Endodermal cell (in vitro differentiated cells): ENCODE data around the gene SERPINA12. TPM values are rescaled to one million over a fixed set of nuclear protein-coding genes. Genes with fewer than 3 reads are reported as not detected.

Source experiments
- DNase-seq: peaks from one replicate; pipeline ENCODE4 v3.0.0-alpha.2; 2017
- H3K27ac ChIP-seq: 2 replicates; pipeline ENCODE4 v1.5.1; 2013; ENCODE audit warnings: mild to moderate bottlenecking, low read depth, low read length, moderate library complexity
- H3K27me3 ChIP-seq: 2 replicates; pipeline ENCODE4 v1.6.1; 2013; ENCODE audit warnings: mild to moderate bottlenecking, low read length, moderate library complexity; ENCODE audit not compliant: insufficient read depth, control insufficient read depth, poor library complexity, severe bottlenecking
- H3K36me3 ChIP-seq: 2 replicates; pipeline ENCODE4 v1.7.0; 2013; ENCODE audit warnings: mild to moderate bottlenecking, low read length, moderate library complexity; ENCODE audit not compliant: control insufficient read depth, insufficient read depth
- H3K4me1 ChIP-seq: one replicate; pipeline ENCODE4 v1.7.0; 2013; ENCODE audit warnings: low read length; ENCODE audit not compliant: control insufficient read depth, insufficient read depth
- H3K4me3 ChIP-seq: 2 replicates; pipeline ENCODE4 v1.5.1; 2013; ENCODE audit warnings: mild to moderate bottlenecking, low read length, moderate library complexity
- H3K9ac ChIP-seq: 2 replicates; pipeline ENCODE4 v1.6.1; 2013; ENCODE audit warnings: mild to moderate bottlenecking, low read length, moderate library complexity; ENCODE audit not compliant: poor library complexity, severe bottlenecking; ENCODE audit errors: extremely low read depth
- H3K9me3 ChIP-seq: 2 replicates; pipeline ENCODE4 v1.6.1; 2013; ENCODE audit warnings: mild to moderate bottlenecking, low read length, moderate library complexity; ENCODE audit not compliant: control insufficient read depth
- H3K27ac Mint-ChIP-seq: 2 replicates; pipeline ENCODE4 v1.8.0; 2020; ENCODE audit warnings: mixed read lengths
- H3K27me3 Mint-ChIP-seq: 2 replicates; pipeline ENCODE4 v1.8.0; 2021; ENCODE audit warnings: mild to moderate bottlenecking, mixed read lengths; ENCODE audit not compliant: insufficient read depth
- H3K36me3 Mint-ChIP-seq: 2 replicates; pipeline ENCODE4 v1.8.0; 2020; ENCODE audit warnings: low read depth, mixed read lengths
- H3K4me1 Mint-ChIP-seq: 2 replicates; pipeline ENCODE4 v1.8.0; 2020; ENCODE audit warnings: mixed read lengths
- H3K4me3 Mint-ChIP-seq: 2 replicates; pipeline ENCODE4 v1.8.0; 2020; ENCODE audit warnings: mild to moderate bottlenecking, moderate library complexity, mixed read lengths
- H3K9me3 Mint-ChIP-seq: 2 replicates; pipeline ENCODE4 v1.8.0; 2020; ENCODE audit warnings: mild to moderate bottlenecking, mixed read lengths
- WGBS, 2 experiments: methylation state at CpG; one replicate each; pipeline versions ENCODE4 v1.1.5 to v1.1.7; 2013; ENCODE audit warnings: missing lambda C conversion rate in 2 of 2, mixed read lengths in 1 of 2; ENCODE audit not compliant: insufficient coverage in 1 of 2, insufficient read length in 1 of 2; 5-methylcytosine and 5-hydroxymethylcytosine counted together
- total RNA-seq, 2 donors: library from RNA; stranded (reverse); fragmentation: NEBNext Ultra II Directional in 1 of 2; extraction: Animal tissue kit (Norgen Biotek cat#: 25700) in 1 of 2; gene quantifications; 2 replicates in 1 of 2; 3 replicates in 1 of 2; pipeline ENCODE4 v1.2.1, GENCODE V29; 2021
- TF ChIP-seq, protein P1 (sequence below): fragments of 200-600 bp; sonication (generic); conservative IDR thresholded peaks from 2 replicates; pipeline ENCODE4 v1.5.0; 2021; ENCODE audit warnings: antibody characterized with exemption, mild to moderate bottlenecking

Gene SERPINA12
- total RNA-seq, 2 donors from 2014 or later = not detected

DNA sequence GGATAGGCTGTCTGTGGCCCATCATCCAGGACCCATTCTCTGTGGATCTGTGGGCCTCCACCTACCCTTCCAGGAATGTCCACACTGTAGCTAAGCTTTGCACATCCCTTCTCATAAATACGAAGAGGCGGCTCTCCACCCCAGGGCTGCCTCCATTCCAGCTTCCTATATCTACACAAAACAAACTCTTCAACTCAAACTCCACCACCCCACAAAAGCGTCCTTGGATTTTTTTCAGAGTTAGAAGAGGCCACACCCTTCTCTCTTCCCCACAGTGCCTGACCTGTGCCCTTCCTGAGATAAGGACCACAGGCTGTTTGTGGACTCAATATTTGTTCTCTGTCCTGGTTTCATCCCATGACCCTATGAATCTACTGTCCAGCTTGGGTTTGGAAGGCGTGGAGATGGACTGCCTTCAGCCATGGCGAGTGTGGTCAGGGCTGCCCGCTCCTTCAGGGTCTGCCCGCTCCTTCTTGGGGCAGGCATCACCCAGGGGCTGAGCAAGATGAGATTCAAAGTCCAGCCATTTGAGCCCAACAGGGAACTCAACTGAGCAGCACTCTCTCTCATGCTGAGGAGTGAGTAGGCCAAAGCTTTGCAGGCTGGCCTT, 13.0 kb upstream of the SERPINA12 start:
- peaks cover 5% of the 10 kb centered on the region for H3K9me3 ChIP-seq
- H3K36me3 Mint-ChIP-seq = no peaks in the 10 kb centered on the region
- no peak overlapping the region for H3K9ac ChIP-seq
- peaks cover 6% of the 10 kb centered on the region for H3K9me3 Mint-ChIP-seq
- WGBS, 2 experiments = 89 to 96% methylated on average over 5 to 7 of the region's 7 CpGs
- H3K4me1 Mint-ChIP-seq = peaks cover 16% of the 10 kb centered on the region
- H3K27me3 Mint-ChIP-seq = peaks cover 3% of the 10 kb centered on the region
- DNase-seq = peak; percentile 21
- H3K4me1 ChIP-seq = peaks cover 3% of the 10 kb centered on the region
- H3K27me3 ChIP-seq = no peaks in the 10 kb centered on the region
- no peak overlapping the region for H3K4me3 ChIP-seq
- no peaks in the 10 kb centered on the region for H3K36me3 ChIP-seq
- no peak overlapping the region for H3K27ac ChIP-seq
- H3K27ac Mint-ChIP-seq = no peak overlapping the region
- TF ChIP-seq, protein P1, sequence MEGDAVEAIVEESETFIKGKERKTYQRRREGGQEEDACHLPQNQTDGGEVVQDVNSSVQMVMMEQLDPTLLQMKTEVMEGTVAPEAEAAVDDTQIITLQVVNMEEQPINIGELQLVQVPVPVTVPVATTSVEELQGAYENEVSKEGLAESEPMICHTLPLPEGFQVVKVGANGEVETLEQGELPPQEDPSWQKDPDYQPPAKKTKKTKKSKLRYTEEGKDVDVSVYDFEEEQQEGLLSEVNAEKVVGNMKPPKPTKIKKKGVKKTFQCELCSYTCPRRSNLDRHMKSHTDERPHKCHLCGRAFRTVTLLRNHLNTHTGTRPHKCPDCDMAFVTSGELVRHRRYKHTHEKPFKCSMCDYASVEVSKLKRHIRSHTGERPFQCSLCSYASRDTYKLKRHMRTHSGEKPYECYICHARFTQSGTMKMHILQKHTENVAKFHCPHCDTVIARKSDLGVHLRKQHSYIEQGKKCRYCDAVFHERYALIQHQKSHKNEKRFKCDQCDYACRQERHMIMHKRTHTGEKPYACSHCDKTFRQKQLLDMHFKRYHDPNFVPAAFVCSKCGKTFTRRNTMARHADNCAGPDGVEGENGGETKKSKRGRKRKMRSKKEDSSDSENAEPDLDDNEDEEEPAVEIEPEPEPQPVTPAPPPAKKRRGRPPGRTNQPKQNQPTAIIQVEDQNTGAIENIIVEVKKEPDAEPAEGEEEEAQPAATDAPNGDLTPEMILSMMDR = no peak
- no peak overlapping the region for H3K4me3 Mint-ChIP-seq

DNA sequence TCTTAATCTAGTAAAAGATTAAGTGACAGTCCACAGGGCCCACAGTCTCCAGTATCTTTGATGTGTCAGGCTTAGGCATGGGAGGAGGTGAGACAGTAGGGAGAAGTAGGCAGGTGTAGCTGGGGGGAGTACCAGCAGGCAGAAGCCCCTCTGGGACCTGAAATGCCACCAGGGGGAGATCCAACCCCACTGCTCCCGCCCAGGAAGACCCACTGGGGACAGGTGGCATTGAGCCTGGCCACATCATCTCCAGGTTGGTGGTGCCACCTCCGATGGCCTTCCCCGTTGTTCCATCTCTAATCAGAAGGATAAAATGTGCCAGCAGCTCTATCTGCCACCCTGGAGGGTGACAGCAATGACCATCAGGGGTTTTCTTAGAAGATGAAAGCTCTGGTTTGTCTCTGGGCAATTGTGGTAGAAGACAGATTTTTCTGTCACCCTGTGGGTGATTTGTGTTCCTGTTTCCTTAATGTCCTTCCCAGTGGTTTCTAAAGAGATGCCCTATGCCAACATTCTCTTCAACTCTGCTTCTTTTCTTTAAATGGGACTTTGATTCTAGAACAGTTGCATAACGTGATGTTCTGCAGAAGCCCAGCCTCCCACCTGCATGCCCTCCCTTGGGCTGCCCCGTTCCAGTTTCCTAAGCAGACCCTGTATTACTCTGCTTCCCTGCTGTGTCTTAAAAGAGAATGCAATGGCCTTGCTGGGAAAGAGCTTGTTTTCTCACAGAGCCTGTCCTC, 12.3 kb upstream of the SERPINA12 start:
- no peak overlapping the region for H3K4me3 Mint-ChIP-seq
- H3K27ac ChIP-seq = no peak overlapping the region
- H3K9me3 ChIP-seq = peaks cover under 1% of the 10 kb centered on the region
- DNase-seq = peak; percentile 41
- WGBS, 2 experiments = 68% methylated on average over 4 to 5 of the region's 5 CpGs
- no peaks in the 10 kb centered on the region for H3K36me3 Mint-ChIP-seq
- H3K4me1 Mint-ChIP-seq = peaks cover 16% of the 10 kb centered on the region
- H3K9me3 Mint-ChIP-seq = no peaks in the 10 kb centered on the region
- H3K36me3 ChIP-seq = no peaks in the 10 kb centered on the region
- H3K27me3 ChIP-seq = no peaks in the 10 kb centered on the region
- H3K4me3 ChIP-seq = no peak overlapping the region
- H3K27ac Mint-ChIP-seq = no peak overlapping the region
- no peak overlapping the region for H3K9ac ChIP-seq
- TF ChIP-seq, protein P1 = peak; percentile 54
- no peaks in the 10 kb centered on the region for H3K27me3 Mint-ChIP-seq
- peaks cover 3% of the 10 kb centered on the region for H3K4me1 ChIP-seq

DNA sequence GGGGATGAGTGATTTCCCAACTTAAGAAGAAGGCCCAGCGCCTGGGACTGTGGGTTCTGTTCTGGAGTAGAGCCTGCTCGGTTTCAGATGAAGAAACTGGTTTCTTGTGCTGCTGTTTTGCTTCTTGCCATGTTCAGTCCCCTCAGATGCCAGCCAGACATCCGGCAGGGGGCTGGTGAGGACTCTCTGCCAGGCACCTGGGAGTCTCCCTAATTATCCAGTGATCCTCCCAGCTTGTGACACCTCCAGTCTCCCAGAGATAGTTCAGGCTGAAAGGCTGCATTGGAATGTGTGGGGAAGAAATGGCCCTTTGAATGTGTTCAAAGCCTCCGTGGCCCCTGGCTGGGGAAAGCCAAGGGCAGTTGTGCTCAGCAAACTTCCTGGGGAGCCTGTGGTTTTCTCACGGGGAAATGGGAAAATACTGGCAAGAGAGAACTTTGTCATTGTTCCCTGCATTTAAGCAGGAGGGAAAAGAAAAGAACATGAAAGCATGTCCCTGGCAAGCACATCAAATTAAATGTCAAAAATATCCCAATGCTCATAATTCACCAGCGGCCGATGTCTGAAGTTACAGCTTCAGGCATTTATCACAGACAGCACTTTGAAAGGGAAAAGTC, 8.5 kb upstream of the SERPINA12 start:
- Histone ChIP-seq H3K9me3 (no peaks in the 10 kb centered on the region), H3K4me1 (peaks cover 3% of the 10 kb centered on the region), H3K4me3 (no peak overlapping the region), H3K36me3 (no peaks in the 10 kb centered on the region), H3K27me3 (no peaks in the 10 kb centered on the region), H3K9ac (no peak overlapping the region), H3K27ac (no peak overlapping the region)
- Mint-ChIP-seq H3K27ac (no peak overlapping the region), H3K4me3 (no peak overlapping the region), H3K36me3 (no peaks in the 10 kb centered on the region), H3K27me3 (no peaks in the 10 kb centered on the region), H3K4me1 (peaks cover 7% of the 10 kb centered on the region), H3K9me3 (no peaks in the 10 kb centered on the region)
- WGBS, 2 experiments = 72 to 75% methylated on average over 5 to 7 of the region's 7 CpGs
- TF ChIP-seq, protein P1 = no peak
- peak; percentile 71 for DNase-seq
